Aorta (tissue), 5 donors: Measurements from ENCODE around the gene ARHGEF38. TPM values are rescaled to one million over a fixed set of nuclear protein-coding genes. Genes with fewer than 3 reads are reported as not detected.
A peak's percentile ranks its signal among the peaks of the same experiment; 100 is the strongest.

ENCODE experiments used
- ATAC-seq: fragments of 200-7000 bp; cut with Tn5 transposase; one replicate; pipeline ENCODE4 v1.9.1; 2022; ENCODE audit warnings: moderate library complexity; ENCODE audit not compliant: low FRiP score
- DNase-seq, 2 donors: peaks; one replicate each; pipeline ENCODE4 v3.0.0-alpha.2; 2020
- H3K27ac ChIP-seq, 2 donors: one replicate each; pipeline ENCODE4 v1.5.1; 2013; ENCODE audit warnings: low read length in 2 of 2, mild to moderate bottlenecking in 2 of 2, moderate library complexity in 2 of 2, control low read depth in 1 of 2, inconsistent platforms in 1 of 2, low read depth in 1 of 2
- H3K27me3 ChIP-seq, 2 donors: one replicate each; pipeline ENCODE4 v1.6.1; 2013; ENCODE audit warnings: control low read depth in 1 of 2, low read length in 1 of 2, mild to moderate bottlenecking in 1 of 2, moderate library complexity in 1 of 2; ENCODE audit not compliant: insufficient read depth in 2 of 2, control insufficient read depth in 1 of 2
- H3K36me3 ChIP-seq, 2 donors: one replicate each; pipeline ENCODE4 v1.6.1; 2013; ENCODE audit warnings: control low read depth in 1 of 2, low read length in 1 of 2, mild to moderate bottlenecking in 1 of 2; ENCODE audit not compliant: insufficient read depth in 2 of 2, control insufficient read depth in 1 of 2
- H3K4me1 ChIP-seq, 2 donors: one replicate each; pipeline ENCODE4 v1.6.1; 2013; ENCODE audit warnings: low read length in 2 of 2, control low read depth in 1 of 2, mild to moderate bottlenecking in 1 of 2, moderate library complexity in 1 of 2; ENCODE audit not compliant: insufficient read depth in 2 of 2, control insufficient read depth in 1 of 2
- H3K4me3 ChIP-seq, 2 donors: one replicate each; pipeline ENCODE4 v1.5.1; 2013; ENCODE audit warnings: low read length in 2 of 2, control low read depth in 1 of 2, mild to moderate bottlenecking in 1 of 2
- H3K9me3 ChIP-seq: one replicate; pipeline ENCODE4 v1.6.1; 2013; ENCODE audit warnings: mild to moderate bottlenecking, low read length; ENCODE audit not compliant: control insufficient read depth
- WGBS, 2 donors: extraction: QIAGEN DNeasy Blood & Tissue Kit; methylation state at CpG; one replicate each; pipeline ENCODE4 v1.1.7; 2013; 5-methylcytosine and 5-hydroxymethylcytosine counted together
- intact Hi-C, 2 donors: fragments of 100-400 bp; cut with DNase I; formaldehyde crosslinking; loops; one replicate each; pipeline versions ENCODE4 v1.14.2 to v1.15.0; 2022
- long read RNA-seq, 2 donors: library from polyadenylated mRNA; unstranded; transcript quantifications; one replicate each; pipeline ENCODE4 v2.0.0, GENCODE V29; 2020 to 2021
- polyA plus RNA-seq, 2 donors: library from polyadenylated mRNA; stranded (reverse); fragments of 200-250 nt; gene quantifications; one replicate each; pipeline ENCODE4 v1.2.3, GENCODE V29; 2013
- total RNA-seq, 2 donors: library from RNA; stranded (reverse); fragmentation: NEBNext Ultra II Directional; extraction: Animal tissue kit (Norgen Biotek cat#: 25700); gene quantifications; one replicate each; pipeline ENCODE4 v1.2.1, GENCODE V29; 2021
- donor health status: healthy with polysubstance abuse.
- donor health status: Bipolar disorder and iron deficiency.
- donor health status: DM: no; HTN: no; CAD: no.
- donor health status: DM: no; HTN: no; CAD: no.
- donor health status: DM: yes; HTN: yes; CAD: no.

ARHGEF38 gene, protein sequence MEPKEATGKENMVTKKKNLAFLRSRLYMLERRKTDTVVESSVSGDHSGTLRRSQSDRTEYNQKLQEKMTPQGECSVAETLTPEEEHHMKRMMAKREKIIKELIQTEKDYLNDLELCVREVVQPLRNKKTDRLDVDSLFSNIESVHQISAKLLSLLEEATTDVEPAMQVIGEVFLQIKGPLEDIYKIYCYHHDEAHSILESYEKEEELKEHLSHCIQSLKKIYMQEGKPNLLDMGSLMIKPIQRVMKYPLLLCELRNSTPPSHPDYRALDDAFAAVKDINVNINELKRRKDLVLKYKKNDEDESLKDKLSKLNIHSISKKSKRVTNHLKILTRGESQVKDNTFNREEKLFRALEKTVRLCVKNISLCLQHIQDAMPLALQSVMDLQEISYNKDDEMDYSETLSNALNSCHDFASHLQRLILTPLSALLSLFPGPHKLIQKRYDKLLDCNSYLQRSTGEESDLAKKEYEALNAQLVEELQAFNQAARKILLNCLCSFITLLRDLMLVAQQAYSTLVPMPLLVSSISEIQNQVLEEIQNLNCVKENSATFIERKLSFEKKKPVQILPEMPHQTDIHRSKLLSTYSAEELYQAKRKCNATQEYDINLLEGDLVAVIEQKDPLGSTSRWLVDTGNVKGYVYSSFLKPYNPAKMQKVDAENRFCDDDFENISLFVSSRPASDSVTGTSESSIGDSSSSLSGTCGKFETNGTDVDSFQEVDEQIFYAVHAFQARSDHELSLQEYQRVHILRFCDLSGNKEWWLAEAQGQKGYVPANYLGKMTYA
- total RNA-seq (not detected), polyA plus RNA-seq (under 1 TPM in 1 of 2 donors, not detected in 1; 0.75 TPM)
- long read RNA-seq, donor 1, partial matches to known transcripts: 0 of 4 reads
- long read RNA-seq, donor 1, other reads (novel, unspliced or antisense): 4 of 4 reads
- long read RNA-seq, donor 2: 0 reads

DNA sequence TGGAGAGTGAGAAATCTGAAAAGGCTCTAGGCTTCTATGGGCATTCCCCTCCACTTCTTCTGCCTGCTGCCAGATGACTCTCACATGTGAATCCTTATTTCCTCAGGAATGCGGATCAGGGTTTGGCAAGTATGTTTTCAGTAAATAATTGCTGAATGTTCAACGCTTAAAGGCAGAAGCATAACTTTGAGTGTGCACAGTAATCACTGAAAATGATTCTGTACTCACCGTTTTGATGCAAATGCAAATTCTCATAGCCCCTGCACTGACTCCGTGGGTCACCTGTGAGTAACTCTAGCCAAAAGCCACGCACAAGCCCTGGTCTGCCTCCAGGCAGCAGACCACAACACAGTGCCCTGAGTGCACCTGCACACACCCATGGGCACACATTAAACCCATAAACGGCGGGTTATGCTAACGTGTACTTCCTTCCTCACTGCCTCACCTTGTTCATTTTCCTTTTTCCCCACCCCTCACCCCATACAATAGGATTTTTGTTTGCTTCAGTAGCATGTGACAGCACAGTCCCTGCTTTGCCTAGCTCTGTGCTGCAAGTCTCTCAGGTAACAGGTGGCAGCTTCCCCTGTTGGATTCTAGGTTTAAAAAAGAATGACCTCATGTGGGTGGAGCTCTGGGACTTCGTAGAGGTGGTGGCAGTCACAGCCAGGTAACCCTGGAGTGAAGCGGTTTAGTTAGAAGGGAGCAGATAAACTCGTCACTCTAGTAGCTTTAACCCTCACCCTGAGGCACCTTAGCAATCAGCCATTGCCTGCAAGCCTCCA is at the start of gene ARHGEF38:
Gene ARHGEF38 (plus strand): TSS at position 656 of the 782 bp plus-strand sequence. CDS start 146 bp downstream, outside the sequence.
- no peaks in the 10 kb centered on the region for H3K4me1 ChIP-seq
- peak; percentile 54 for ATAC-seq
- H3K36me3 ChIP-seq: no peaks in the 10 kb centered on the region
- intact Hi-C loops: no loop called here
- H3K27ac ChIP-seq: no peak within 1 kb of the TSS
- H3K27me3 ChIP-seq: no peaks in the 10 kb centered on the region
- 38% methylated on average over 11 of the region's 11 CpGs for WGBS, 2 donors
- no peaks in the 10 kb centered on the region for H3K9me3 ChIP-seq
- no peak within 1 kb of the TSS for H3K4me3 ChIP-seq
- DNase-seq: no peak

DNA sequence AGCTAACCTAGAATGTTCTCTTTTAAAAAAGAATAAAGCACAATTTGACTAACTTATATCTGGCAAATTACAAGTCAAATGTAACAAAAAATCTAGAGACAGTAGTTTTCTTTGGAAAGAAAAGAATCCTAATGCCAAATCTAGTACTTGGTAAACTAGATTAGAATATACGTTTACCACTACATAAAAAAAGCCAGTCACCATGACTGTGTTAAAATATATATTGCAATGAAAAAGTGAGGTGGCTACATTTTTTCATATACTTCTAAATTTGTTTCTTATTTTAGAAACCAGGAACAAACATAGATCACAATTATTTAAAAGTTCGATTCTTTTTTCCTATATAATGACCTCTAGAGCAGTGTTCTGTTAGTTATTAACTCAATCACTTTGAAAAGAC is 48.9 kb upstream of the ARHGEF38 start:
- ATAC-seq (no peak), DNase-seq (no peak)
- no peaks in the 10 kb centered on the region for H3K36me3 ChIP-seq
- H3K4me1 ChIP-seq: no peaks in the 10 kb centered on the region
- H3K27ac ChIP-seq: no peak overlapping the region
- H3K27me3 ChIP-seq: no peaks in the 10 kb centered on the region
- no peaks in the 10 kb centered on the region for H3K9me3 ChIP-seq
- WGBS, 2 donors: 47 to 48% methylated on average over 2 of the region's 2 CpGs
- intact Hi-C loops: no loop called here
- no peak overlapping the region for H3K4me3 ChIP-seq

DNA sequence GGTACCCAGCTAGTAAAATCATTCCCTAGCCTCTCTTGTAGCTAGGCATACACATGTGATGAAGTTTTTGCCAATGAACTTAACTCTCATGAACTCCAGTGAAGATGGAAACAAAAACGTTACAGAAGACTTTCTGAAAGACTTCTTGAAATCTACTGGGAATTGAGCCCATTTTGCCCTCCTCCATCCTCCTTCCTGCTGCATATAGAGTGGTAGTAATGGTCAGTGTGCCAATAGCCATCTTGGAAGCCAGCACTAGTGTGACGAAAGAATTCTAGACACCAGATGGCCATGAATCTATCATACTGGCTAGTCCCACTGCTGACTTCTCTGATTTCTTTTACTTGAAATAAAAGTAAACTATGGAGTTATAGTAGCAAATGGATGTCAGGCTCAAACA is 47.7 kb upstream of the ARHGEF38 start:
- H3K27ac ChIP-seq: no peak overlapping the region
- no peaks in the 10 kb centered on the region for H3K9me3 ChIP-seq
- intact Hi-C loops: no loop called here
- DNase-seq (no peak), ATAC-seq (no peak)
- H3K4me3 ChIP-seq: no peak overlapping the region
- 21 to 26% methylated on average over 2 of the region's 2 CpGs for WGBS, 2 donors
- no peaks in the 10 kb centered on the region for H3K27me3 ChIP-seq
- no peaks in the 10 kb centered on the region for H3K36me3 ChIP-seq
- no peaks in the 10 kb centered on the region for H3K4me1 ChIP-seq

GRCh38 chr4:105509291-105509690 is 43.1 kb upstream of the ARHGEF38 start:
- H3K9me3 ChIP-seq: no peaks in the 10 kb centered on the region
- 71 to 77% methylated on average over 1 of the region's 1 CpG for WGBS, 2 donors
- H3K4me3 ChIP-seq: no peak overlapping the region
- H3K27ac ChIP-seq: no peak overlapping the region
- H3K27me3 ChIP-seq: no peaks in the 10 kb centered on the region
- no peaks in the 10 kb centered on the region for H3K4me1 ChIP-seq
- DNase-seq (no peak), ATAC-seq (no peak)
- no peaks in the 10 kb centered on the region for H3K36me3 ChIP-seq
- intact Hi-C loops: no loop called here

GRCh38 chr4:105509714-105510113 is 42.7 kb upstream of the ARHGEF38 start:
- Histone ChIP-seq H3K4me1 (no peaks in the 10 kb centered on the region), H3K36me3 (no peaks in the 10 kb centered on the region), H3K27ac (no peak overlapping the region), H3K4me3 (no peak overlapping the region), H3K27me3 (no peaks in the 10 kb centered on the region), H3K9me3 (no peaks in the 10 kb centered on the region)
- WGBS, 2 donors: 49 to 59% methylated on average over 1 of the region's 1 CpG
- no peak for ATAC-seq
- intact Hi-C loops: no loop called here
- no peak for DNase-seq

- Histone ChIP-seq H3K4me3 (no peak overlapping the region), H3K9me3 (no peaks in the 10 kb centered on the region), H3K36me3 (no peaks in the 10 kb centered on the region), H3K4me1 (no peaks in the 10 kb centered on the region), H3K27ac (no peak overlapping the region), H3K27me3 (no peaks in the 10 kb centered on the region)
- intact Hi-C loops: no loop called here
- no peak for DNase-seq
- no peak for ATAC-seq
- 57 to 64% methylated on average over 2 of the region's 2 CpGs for WGBS, 2 donors
Observed at GRCh38 chr4:105510245-105510644, 42.2 kb upstream of the ARHGEF38 start.

- ATAC-seq (no peak), DNase-seq (no peak)
- intact Hi-C loops: loop anchor here in 1 of 2 donors (10.0 kb wide), 1 partner anchor 144 kb away; no protein-coding TSS in a partner anchor
- Histone ChIP-seq H3K36me3 (no peaks in the 10 kb centered on the region), H3K27me3 (no peaks in the 10 kb centered on the region), H3K27ac (no peak overlapping the region), H3K4me3 (no peak overlapping the region), H3K4me1 (no peaks in the 10 kb centered on the region), H3K9me3 (no peaks in the 10 kb centered on the region)
- WGBS, 2 donors: 5 to 6% methylated on average over 3 of the region's 3 CpGs
Observed at GRCh38 chr4:105520819-105521790, 31.3 kb upstream of the ARHGEF38 start.
